Neural cell (in vitro differentiated cells): ENCODE measurements around the gene ZNF335. TPM values are rescaled to one million over a fixed set of nuclear protein-coding genes. Genes with fewer than 3 reads are reported as not detected.
A peak's percentile ranks its signal among the peaks of the same experiment; 100 is the strongest.

Experiments used
- H2AFZ ChIP-seq: fragments of 200-600, 300-800 bp; sonication (generic), shearing (Covaris generic); 2 replicates; pipeline ENCODE4 v1.6.0; 2014; ENCODE audit warnings: low read depth, mild to moderate bottlenecking, antibody characterized with exemption, low read length, moderate library complexity
- H3F3A ChIP-seq: fragments of 200-600 bp; shearing (Covaris generic); 2 replicates; pipeline ENCODE4 v1.6.1; 2016; ENCODE audit warnings: mild to moderate bottlenecking, moderate library complexity, mixed read lengths, antibody characterized with exemption, low read length; ENCODE audit not compliant: insufficient read depth, poor library complexity, severe bottlenecking
- H3K27ac ChIP-seq: fragments of 200-600, 300-800 bp; sonication (generic), shearing (Covaris generic); 2 replicates; pipeline ENCODE4 v1.5.1; 2014; ENCODE audit warnings: mild to moderate bottlenecking, low read length, moderate library complexity
- H3K27me3 ChIP-seq: fragments of 300-800, 200-600 bp; sonication (generic), shearing (Covaris generic); 2 replicates; pipeline ENCODE4 v1.6.0; 2014; ENCODE audit warnings: mild to moderate bottlenecking, low read depth, low read length, moderate library complexity; ENCODE audit not compliant: insufficient read depth
- H3K36me3 ChIP-seq: fragments of 300-800, 200-600 bp; sonication (generic), shearing (Covaris generic); 2 replicates; pipeline ENCODE4 v1.5.1; 2014; ENCODE audit warnings: mild to moderate bottlenecking, antibody characterized with exemption, low read length, moderate library complexity; ENCODE audit not compliant: insufficient read depth
- H3K4me2 ChIP-seq: fragments of 300-800, 200-600 bp; sonication (generic), shearing (Covaris generic); 2 replicates; pipeline ENCODE4 v1.6.0; 2014; ENCODE audit warnings: mild to moderate bottlenecking, low read length
- H3K4me3 ChIP-seq: fragments of 300-800, 200-600 bp; sonication (generic), shearing (Covaris generic); 2 replicates; pipeline ENCODE4 v1.5.1; 2014; ENCODE audit warnings: mild to moderate bottlenecking, low read length, moderate library complexity
- H3K79me2 ChIP-seq: fragments of 200-600 bp; shearing (Covaris generic); replicated peaks from 2 replicates; pipeline ENCODE4 v1.6.0; 2014; ENCODE audit warnings: mild to moderate bottlenecking, low read length, moderate library complexity; ENCODE audit not compliant: insufficient read depth
- H3K9ac ChIP-seq: fragments of 300-800, 200-600 bp; sonication (generic), shearing (Covaris generic); 2 replicates; pipeline ENCODE4 v1.6.1; 2016; ENCODE audit warnings: mild to moderate bottlenecking, low read length, mixed read lengths
- H3K9me2 ChIP-seq: fragments of 200-600 bp; shearing (Covaris generic); 2 replicates; pipeline ENCODE4 v1.6.1; 2016; ENCODE audit warnings: mild to moderate bottlenecking, low read length, mixed read lengths; ENCODE audit not compliant: insufficient read depth
- H3K9me3 ChIP-seq: fragments of 200-600, 300-800 bp; sonication (generic), shearing (Covaris generic); 2 replicates; pipeline ENCODE4 v1.6.1; 2016; ENCODE audit warnings: mild to moderate bottlenecking, mixed run types, low read length, moderate library complexity, mixed read lengths
- H4K20me1 ChIP-seq: fragments of 200-600 bp; shearing (Covaris generic); 2 replicates; pipeline ENCODE4 v1.6.1; 2016; ENCODE audit warnings: mild to moderate bottlenecking, mixed run types; ENCODE audit not compliant: insufficient read depth
- EP300 ChIP-seq: fragments of 450-650 bp; conservative IDR thresholded peaks from 2 replicates; pipeline ENCODE4 v1.6.1; 2014; ENCODE audit warnings: antibody characterized with exemption, mild to moderate bottlenecking, moderate library complexity; ENCODE audit not compliant: poor library complexity, severe bottlenecking
- EZH2 ChIP-seq: fragments of 200-600, 300-800 bp; shearing (Covaris generic), sonication (generic); IDR thresholded peaks from 2 replicates; pipeline ENCODE4 v1.6.1; 2014; ENCODE audit warnings: antibody characterized with exemption, low read length, borderline replicate concordance, mild to moderate bottlenecking; ENCODE audit not compliant: insufficient read depth, poor library complexity, severe bottlenecking
- MXI1 ChIP-seq: fragments of 450-650 bp; conservative IDR thresholded peaks from 2 replicates; pipeline ENCODE4 v1.6.1; 2014; ENCODE audit warnings: antibody characterized with exemption, mild to moderate bottlenecking; ENCODE audit not compliant: poor library complexity, severe bottlenecking
- POLR2AphosphoS5 ChIP-seq: IDR thresholded peaks from 2 replicates; pipeline ENCODE4 v1.6.1; 2012
- RAD21 ChIP-seq: fragments of 450-650 bp; conservative IDR thresholded peaks from 2 replicates; pipeline ENCODE4 v1.6.1; 2014; ENCODE audit warnings: antibody characterized with exemption, mild to moderate bottlenecking, moderate library complexity
- SMC3 ChIP-seq: fragments of 450-650 bp; conservative IDR thresholded peaks from 2 replicates; pipeline ENCODE4 v1.6.1; 2014; ENCODE audit warnings: antibody characterized with exemption, mild to moderate bottlenecking, moderate library complexity; ENCODE audit not compliant: poor library complexity
- TAF1 ChIP-seq: IDR thresholded peaks from 2 replicates; pipeline ENCODE4 v1.6.1; 2012; ENCODE audit warnings: low read depth
- polyA plus RNA-seq: library from polyadenylated mRNA; depleted of rRNA; stranded (reverse); fragments of >200 nt; gene quantifications from 2 replicates; pipeline ENCODE4 v1.2.3, GENCODE V29; 2014
- TF ChIP-seq, protein P1 (sequence below): fragments of 450-650 bp; IDR thresholded peaks from 2 replicates; pipeline ENCODE4 v1.5.1; 2014; ENCODE audit warnings: antibody characterized with exemption, mild to moderate bottlenecking, moderate library complexity; ENCODE audit not compliant: poor library complexity, severe bottlenecking
- TF ChIP-seq, protein P2 (sequence below): IDR thresholded peaks from 2 replicates; pipeline ENCODE4 v1.6.1; 2012; ENCODE audit warnings: borderline replicate concordance

ZNF335 gene
- polyA plus RNA-seq, 1 donor from 2014 or later = 12.8 TPM

GRCh38 chr20:45974896-45975565 is 3.0 kb upstream of the ZNF335 start:
- Histone ChIP-seq H3K36me3 (no peaks in the 10 kb centered on the region), H2AFZ (no peak overlapping the region), H3K27ac (no peak overlapping the region), H3K4me3 (no peak overlapping the region), H3K79me2 (no peaks in the 10 kb centered on the region), H3F3A (no peaks in the 10 kb centered on the region), H3K9me2 (no peaks in the 10 kb centered on the region), H3K4me2 (no peak overlapping the region), H3K27me3 (no peaks in the 10 kb centered on the region), H4K20me1 (no peaks in the 10 kb centered on the region), H3K9me3 (no peaks in the 10 kb centered on the region), H3K9ac (no peak overlapping the region)
- TF ChIP-seq TAF1 (no peak), SMC3 (no peak), EZH2 (no peak), EP300 (no peak), MXI1 (no peak), RAD21 (no peak), POLR2AphosphoS5 (no peak)
- TF ChIP-seq, protein P1, sequence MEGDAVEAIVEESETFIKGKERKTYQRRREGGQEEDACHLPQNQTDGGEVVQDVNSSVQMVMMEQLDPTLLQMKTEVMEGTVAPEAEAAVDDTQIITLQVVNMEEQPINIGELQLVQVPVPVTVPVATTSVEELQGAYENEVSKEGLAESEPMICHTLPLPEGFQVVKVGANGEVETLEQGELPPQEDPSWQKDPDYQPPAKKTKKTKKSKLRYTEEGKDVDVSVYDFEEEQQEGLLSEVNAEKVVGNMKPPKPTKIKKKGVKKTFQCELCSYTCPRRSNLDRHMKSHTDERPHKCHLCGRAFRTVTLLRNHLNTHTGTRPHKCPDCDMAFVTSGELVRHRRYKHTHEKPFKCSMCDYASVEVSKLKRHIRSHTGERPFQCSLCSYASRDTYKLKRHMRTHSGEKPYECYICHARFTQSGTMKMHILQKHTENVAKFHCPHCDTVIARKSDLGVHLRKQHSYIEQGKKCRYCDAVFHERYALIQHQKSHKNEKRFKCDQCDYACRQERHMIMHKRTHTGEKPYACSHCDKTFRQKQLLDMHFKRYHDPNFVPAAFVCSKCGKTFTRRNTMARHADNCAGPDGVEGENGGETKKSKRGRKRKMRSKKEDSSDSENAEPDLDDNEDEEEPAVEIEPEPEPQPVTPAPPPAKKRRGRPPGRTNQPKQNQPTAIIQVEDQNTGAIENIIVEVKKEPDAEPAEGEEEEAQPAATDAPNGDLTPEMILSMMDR = no peak
- TF ChIP-seq, protein P2, sequence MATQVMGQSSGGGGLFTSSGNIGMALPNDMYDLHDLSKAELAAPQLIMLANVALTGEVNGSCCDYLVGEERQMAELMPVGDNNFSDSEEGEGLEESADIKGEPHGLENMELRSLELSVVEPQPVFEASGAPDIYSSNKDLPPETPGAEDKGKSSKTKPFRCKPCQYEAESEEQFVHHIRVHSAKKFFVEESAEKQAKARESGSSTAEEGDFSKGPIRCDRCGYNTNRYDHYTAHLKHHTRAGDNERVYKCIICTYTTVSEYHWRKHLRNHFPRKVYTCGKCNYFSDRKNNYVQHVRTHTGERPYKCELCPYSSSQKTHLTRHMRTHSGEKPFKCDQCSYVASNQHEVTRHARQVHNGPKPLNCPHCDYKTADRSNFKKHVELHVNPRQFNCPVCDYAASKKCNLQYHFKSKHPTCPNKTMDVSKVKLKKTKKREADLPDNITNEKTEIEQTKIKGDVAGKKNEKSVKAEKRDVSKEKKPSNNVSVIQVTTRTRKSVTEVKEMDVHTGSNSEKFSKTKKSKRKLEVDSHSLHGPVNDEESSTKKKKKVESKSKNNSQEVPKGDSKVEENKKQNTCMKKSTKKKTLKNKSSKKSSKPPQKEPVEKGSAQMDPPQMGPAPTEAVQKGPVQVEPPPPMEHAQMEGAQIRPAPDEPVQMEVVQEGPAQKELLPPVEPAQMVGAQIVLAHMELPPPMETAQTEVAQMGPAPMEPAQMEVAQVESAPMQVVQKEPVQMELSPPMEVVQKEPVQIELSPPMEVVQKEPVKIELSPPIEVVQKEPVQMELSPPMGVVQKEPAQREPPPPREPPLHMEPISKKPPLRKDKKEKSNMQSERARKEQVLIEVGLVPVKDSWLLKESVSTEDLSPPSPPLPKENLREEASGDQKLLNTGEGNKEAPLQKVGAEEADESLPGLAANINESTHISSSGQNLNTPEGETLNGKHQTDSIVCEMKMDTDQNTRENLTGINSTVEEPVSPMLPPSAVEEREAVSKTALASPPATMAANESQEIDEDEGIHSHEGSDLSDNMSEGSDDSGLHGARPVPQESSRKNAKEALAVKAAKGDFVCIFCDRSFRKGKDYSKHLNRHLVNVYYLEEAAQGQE = no peak

DNA sequence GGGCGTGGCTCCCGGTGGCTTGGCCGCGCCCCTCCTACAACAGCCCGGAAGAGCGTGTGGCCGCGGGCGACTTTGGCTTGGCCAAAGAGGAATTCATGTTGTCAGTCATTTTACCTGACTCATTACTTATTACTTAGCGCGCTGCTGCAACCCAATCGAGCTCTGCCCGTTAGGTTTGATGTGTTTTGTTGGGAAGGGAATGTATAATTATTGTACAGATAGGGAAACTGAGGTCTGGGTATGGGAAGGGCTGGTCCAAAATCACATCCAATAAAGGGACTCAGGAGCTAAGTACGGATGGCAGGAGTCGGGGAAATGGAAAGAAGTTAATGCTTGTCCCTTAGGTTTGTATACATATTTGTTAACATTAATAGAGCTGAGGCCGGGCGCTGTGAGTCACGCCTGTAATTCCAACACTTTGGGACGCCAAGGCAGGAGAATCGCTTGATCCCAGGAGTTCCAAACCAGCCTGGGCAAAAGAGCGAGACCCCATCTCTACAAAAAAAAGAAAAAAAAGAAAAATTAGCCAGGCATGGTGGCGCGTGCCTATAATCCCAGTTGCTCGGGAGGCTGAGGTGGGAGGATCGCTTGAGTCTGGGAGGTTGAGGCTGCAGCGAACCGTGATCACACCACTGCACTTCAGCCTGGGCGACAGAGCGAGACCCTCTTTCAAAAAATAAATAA is 639 bp upstream of the ZNF335 start:
- no peaks in the 10 kb centered on the region for H3K9me2 ChIP-seq
- H3K9ac ChIP-seq = peak overlapping the region; percentile 99
- H2AFZ ChIP-seq = peak overlapping the region; percentile 97
- H3K36me3 ChIP-seq = no peaks in the 10 kb centered on the region
- no peak for TF ChIP-seq EZH2
- TF ChIP-seq, protein P2 = no peak
- no peak for TF ChIP-seq SMC3
- TF ChIP-seq, protein P1 = no peak
- TF ChIP-seq TAF1 = no peak
- no peak for TF ChIP-seq POLR2AphosphoS5
- H3K4me2 ChIP-seq = peak overlapping the region; percentile 66
- H4K20me1 ChIP-seq = no peaks in the 10 kb centered on the region
- no peaks in the 10 kb centered on the region for H3F3A ChIP-seq
- H3K4me3 ChIP-seq = peak overlapping the region; percentile 97
- H3K27me3 ChIP-seq = no peaks in the 10 kb centered on the region
- peak overlapping the region; percentile 100 for H3K27ac ChIP-seq
- H3K9me3 ChIP-seq = no peaks in the 10 kb centered on the region
- H3K79me2 ChIP-seq = no peaks in the 10 kb centered on the region
